Tibial artery (tissue), 4 donors: ENCODE data around the gene WNT4.

Experiments
- DNase-seq, 2 donors: peaks; one replicate each; pipeline ENCODE4 v3.0.0-alpha.2; 2019
- H3K27ac ChIP-seq, 2 donors: fragments of 200-600 bp; sonication (generic) in 1 of 2; 1 replicate in 1 of 2; 2 replicates in 1 of 2; pipeline ENCODE4 v1.5.1; 2018 to 2019; ENCODE audit warnings: mild to moderate bottlenecking in 1 of 2
- H3K27me3 ChIP-seq, 2 donors: fragments of 200-600 bp; sonication (generic) in 1 of 2; one replicate each; pipeline versions ENCODE4 v1.5.1 to v1.6.0; 2016 to 2019
- H3K36me3 ChIP-seq, 3 donors: fragments of 200-600 bp; sonication (generic) in 2 of 3; one replicate each; pipeline ENCODE4 v1.5.1; 2016 to 2019; ENCODE audit warnings: mild to moderate bottlenecking in 2 of 3
- H3K4me1 ChIP-seq, 4 donors: fragments of 200-600 bp; sonication (generic) in 2 of 4; 1 replicate in 3 of 4; 2 replicates in 1 of 4; pipeline ENCODE4 v1.5.1; 2016 to 2019
- H3K4me3 ChIP-seq, 2 donors: fragments of 200-600 bp; sonication (generic) in 1 of 2; 1 replicate in 1 of 2; 2 replicates in 1 of 2; pipeline ENCODE4 v1.5.1; 2018 to 2019; ENCODE audit warnings: mild to moderate bottlenecking in 2 of 2
- H3K9me3 ChIP-seq, 3 donors: fragments of 200-600 bp; sonication (generic) in 1 of 3; one replicate each; pipeline ENCODE4 v1.5.1; 2016 to 2019
- intact Hi-C: fragments of 100-400 bp; cut with DNase I; formaldehyde crosslinking; loops from one replicate; pipeline ENCODE4 v1.15.0; 2023; ENCODE audit warnings: low total_unique reads
- TF ChIP-seq, protein P1 (sequence below), 2 experiments: fragments of 200-600 bp in 1 of 2; fragments of 450-650 bp in 1 of 2; IDR thresholded peaks; one replicate each; pipeline ENCODE4 v1.5.1; 2017 to 2019; ENCODE audit warnings: antibody characterized with exemption in 2 of 2, mild to moderate bottlenecking in 1 of 2, moderate library complexity in 1 of 2

WNT4 gene

DNA sequence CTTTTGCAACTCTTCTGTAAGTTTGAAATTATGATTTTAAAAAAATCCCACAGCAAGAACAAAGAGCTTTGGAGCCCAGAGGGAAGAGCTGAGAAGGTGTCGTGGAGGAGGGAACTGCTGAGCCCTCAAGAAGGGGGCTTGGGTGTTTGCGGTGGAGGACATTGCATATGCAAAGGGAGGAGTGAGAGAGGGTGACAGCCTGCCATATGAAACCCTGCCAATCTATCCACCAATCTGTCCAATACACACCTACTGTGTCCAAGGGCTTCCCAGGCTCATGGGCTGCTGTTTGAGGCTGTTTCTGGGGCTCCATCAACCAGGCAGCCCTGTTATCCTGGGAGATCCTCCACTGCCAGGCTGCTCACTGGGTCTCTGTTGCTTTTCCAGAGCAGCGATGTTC is 15.2 kb downstream of the WNT4 start:
- intact Hi-C loops = no loop called here
- Histone ChIP-seq H3K9me3 (no peaks in the 10 kb centered on the region), H3K4me3 (no peak overlapping the region), H3K4me1 (peaks cover 0 to 11% (median 9%) of the 10 kb centered on the region in 4 donors), H3K36me3 (no peaks in the 10 kb centered on the region), H3K27me3 (peaks cover 0 to 6% of the 10 kb centered on the region in 2 donors), H3K27ac (no peak overlapping the region)
- no peak for DNase-seq
- TF ChIP-seq, protein P1, sequence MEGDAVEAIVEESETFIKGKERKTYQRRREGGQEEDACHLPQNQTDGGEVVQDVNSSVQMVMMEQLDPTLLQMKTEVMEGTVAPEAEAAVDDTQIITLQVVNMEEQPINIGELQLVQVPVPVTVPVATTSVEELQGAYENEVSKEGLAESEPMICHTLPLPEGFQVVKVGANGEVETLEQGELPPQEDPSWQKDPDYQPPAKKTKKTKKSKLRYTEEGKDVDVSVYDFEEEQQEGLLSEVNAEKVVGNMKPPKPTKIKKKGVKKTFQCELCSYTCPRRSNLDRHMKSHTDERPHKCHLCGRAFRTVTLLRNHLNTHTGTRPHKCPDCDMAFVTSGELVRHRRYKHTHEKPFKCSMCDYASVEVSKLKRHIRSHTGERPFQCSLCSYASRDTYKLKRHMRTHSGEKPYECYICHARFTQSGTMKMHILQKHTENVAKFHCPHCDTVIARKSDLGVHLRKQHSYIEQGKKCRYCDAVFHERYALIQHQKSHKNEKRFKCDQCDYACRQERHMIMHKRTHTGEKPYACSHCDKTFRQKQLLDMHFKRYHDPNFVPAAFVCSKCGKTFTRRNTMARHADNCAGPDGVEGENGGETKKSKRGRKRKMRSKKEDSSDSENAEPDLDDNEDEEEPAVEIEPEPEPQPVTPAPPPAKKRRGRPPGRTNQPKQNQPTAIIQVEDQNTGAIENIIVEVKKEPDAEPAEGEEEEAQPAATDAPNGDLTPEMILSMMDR (IDR thresholded peaks at IDR 0.05) = no peak

DNA sequence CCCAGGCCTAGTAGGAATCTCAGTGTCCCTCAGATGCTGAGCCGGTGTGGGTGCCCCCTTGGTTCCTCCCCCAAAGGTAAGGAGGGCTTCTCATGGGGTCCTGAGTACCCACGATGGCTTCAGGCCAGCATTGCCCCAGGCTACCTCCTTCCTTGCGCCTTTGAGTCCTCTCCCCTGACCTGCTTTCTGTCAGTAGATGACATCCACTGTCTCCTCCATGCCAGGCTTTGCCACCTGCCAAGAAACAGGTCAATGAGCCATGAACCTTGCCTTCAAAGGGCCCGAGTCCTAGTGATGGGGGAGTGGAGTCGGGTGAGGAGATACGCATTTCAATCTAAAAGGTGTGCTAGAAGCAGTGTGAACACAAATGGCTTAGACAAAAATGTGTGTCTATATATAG is 15.6 kb downstream of the WNT4 start:
- TF ChIP-seq, protein P1 (IDR thresholded peaks at IDR 0.05) = no peak
- no peak overlapping the region for H3K27ac ChIP-seq
- H3K36me3 ChIP-seq = no peaks in the 10 kb centered on the region

DNA sequence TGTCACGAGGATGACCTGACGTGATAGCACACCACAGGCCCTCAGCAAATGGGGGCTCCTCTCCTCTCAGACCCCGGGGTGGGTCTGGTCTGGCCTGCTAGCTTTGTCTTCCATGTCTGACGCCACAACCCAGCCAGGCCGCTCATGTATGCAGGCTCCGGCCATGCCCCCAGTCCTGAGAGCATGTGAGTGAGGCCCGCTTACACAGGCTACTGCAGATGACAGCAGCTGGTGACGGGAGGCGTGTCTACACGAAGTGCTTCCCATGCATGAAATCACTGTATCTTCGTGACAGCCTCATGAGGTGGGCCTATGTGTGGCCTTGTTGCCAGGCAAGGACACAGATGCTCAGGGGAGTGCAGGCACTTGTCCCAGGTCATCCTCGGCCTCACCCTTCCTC is 16.4 kb downstream of the WNT4 start:
- H3K4me3 ChIP-seq = no peak overlapping the region
- peaks cover 0 to 4% (median 0%) of the 10 kb centered on the region in 4 donors for H3K4me1 ChIP-seq
- intact Hi-C loops = no loop called here
- H3K36me3 ChIP-seq = no peaks in the 10 kb centered on the region
- no peak overlapping the region for H3K27ac ChIP-seq
- H3K27me3 ChIP-seq = no peaks in the 10 kb centered on the region
- no peaks in the 10 kb centered on the region for H3K9me3 ChIP-seq
- no peak for DNase-seq
- TF ChIP-seq, protein P1 (IDR thresholded peaks at IDR 0.05) = no peak

More for the DNA sequence above, 15.6 kb downstream of the WNT4 start:
- no peak overlapping the region for H3K4me3 ChIP-seq
- no peak for DNase-seq
- no peaks in the 10 kb centered on the region for H3K9me3 ChIP-seq
- H3K4me1 ChIP-seq = peaks cover 0 to 6% (median 4%) of the 10 kb centered on the region in 4 donors
- intact Hi-C loops = no loop called here
- H3K27me3 ChIP-seq = peaks cover 0 to 6% of the 10 kb centered on the region in 2 donors

DNA sequence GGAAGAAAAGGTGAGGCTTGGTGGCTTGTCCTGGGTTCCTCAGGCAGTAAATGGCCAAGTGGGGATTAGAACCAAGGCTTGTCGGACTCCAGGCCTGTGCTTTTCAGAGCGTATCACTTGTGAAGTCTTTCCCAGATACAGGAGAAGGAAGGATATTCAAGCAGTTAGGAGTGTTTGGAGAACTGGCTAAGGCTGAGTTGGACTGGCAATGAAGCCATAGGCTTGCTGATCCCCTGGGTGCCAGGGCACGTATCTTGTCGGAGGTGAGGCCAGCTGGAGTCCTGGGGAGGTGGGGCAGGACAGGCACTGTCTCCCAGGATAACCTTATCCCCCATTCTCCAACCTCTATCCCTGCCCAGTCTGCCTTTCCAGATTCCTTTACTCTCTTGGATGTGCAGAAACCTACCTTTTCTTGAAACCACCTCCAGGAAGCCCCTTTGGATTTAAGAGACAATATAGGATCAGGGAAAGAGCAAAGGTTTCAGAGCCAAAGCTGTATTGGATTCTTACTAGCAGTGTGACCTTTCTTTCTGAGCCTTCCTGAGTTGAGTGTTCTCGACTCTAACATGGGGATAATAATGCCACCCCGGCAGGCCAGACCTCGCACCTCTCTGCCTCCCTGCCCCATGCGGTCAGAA is 18.2 kb downstream of the WNT4 start:
- H3K9me3 ChIP-seq = no peaks in the 10 kb centered on the region
- intact Hi-C loops = no loop called here
- H3K4me1 ChIP-seq = peaks cover 0 to 4% (median 0%) of the 10 kb centered on the region in 4 donors
- peaks cover 5 to 8% (median 8%) of the 10 kb centered on the region in 3 donors for H3K36me3 ChIP-seq
- H3K27ac ChIP-seq = no peak overlapping the region
- peak in 1 of 2 donors; percentile 24 for DNase-seq
- TF ChIP-seq, protein P1 (IDR thresholded peaks at IDR 0.05) = no peak
- no peak overlapping the region for H3K4me3 ChIP-seq
- no peaks in the 10 kb centered on the region for H3K27me3 ChIP-seq

DNA sequence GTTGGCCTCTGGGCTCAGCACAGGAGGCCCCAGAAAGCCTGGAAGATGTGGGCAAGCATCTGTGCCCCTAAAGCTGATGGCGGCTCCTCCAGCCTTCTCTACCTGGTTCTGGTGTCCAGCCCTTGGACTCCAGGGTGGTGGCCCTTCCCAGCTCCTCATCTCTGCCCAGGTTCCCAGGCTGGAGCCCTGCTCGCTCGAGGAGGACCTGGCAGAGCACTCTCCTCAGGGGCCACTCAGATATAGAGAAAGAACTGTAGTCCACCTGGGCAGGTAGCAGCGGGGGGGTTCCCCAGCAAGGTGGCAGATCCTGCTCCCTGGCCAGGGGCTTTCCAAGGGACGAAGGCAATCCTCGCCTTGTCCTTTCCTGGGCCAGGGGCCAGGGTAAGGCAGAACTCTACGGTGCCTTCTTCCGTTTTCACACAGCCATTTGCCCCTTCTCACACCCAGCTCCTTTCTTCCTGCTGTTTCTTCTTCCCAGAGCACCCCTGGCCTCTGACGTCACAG is 18.9 kb downstream of the WNT4 start:
- H3K27ac ChIP-seq = no peak overlapping the region
- H3K4me3 ChIP-seq = no peak overlapping the region
- intact Hi-C loops = no loop called here
- TF ChIP-seq, protein P1 (IDR thresholded peaks at IDR 0.05) = no peak
- no peaks in the 10 kb centered on the region for H3K9me3 ChIP-seq
- no peaks in the 10 kb centered on the region for H3K27me3 ChIP-seq
- peaks cover 0 to 4% (median 0%) of the 10 kb centered on the region in 4 donors for H3K4me1 ChIP-seq
- peaks cover 5 to 15% (median 14%) of the 10 kb centered on the region in 3 donors for H3K36me3 ChIP-seq
- peak in 1 of 2 donors; percentile 46 for DNase-seq
